GM21529 (cell line): ENCODE data around the gene C2orf92.
A peak's percentile ranks its signal among the peaks of the same experiment; 100 is the strongest.

ENCODE experiments used
- ATAC-seq: cut with Tn5 transposase; IDR thresholded peaks from one replicate; pipeline ENCODE4 v1.9.1; 2021; ENCODE audit not compliant: unreplicated experiment

Gene C2orf92

DNA sequence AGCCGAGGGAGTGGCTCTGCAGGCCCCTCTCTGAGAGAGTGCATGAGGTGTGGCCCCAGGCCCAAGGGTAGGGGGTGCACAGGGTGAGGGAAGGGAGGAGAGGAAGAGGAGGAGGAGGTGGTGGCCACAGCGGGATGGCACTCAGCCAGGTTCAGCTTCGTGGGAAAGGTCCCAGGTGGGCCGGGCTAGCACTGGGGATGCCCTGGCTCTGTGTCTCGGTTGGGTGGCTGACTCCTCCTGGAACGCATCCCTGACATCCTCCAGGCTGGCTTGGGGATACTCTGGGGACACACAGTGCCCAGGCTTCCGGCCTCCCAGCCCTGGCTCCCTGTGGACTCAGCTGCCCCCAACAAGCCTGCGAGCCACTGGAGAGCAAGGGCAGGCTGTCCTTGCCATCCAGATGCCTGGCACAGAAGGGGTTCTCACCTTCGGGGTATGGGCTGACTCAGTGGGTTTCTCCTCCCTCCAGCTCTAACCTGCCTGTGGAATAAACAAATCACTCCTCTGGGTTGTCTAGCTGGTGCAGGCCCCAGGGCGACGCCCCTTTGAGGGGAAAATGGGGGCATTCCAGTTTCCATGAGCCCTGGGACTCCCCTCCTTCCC is 43.3 kb downstream of the C2orf92 start:
- no peak for ATAC-seq

DNA sequence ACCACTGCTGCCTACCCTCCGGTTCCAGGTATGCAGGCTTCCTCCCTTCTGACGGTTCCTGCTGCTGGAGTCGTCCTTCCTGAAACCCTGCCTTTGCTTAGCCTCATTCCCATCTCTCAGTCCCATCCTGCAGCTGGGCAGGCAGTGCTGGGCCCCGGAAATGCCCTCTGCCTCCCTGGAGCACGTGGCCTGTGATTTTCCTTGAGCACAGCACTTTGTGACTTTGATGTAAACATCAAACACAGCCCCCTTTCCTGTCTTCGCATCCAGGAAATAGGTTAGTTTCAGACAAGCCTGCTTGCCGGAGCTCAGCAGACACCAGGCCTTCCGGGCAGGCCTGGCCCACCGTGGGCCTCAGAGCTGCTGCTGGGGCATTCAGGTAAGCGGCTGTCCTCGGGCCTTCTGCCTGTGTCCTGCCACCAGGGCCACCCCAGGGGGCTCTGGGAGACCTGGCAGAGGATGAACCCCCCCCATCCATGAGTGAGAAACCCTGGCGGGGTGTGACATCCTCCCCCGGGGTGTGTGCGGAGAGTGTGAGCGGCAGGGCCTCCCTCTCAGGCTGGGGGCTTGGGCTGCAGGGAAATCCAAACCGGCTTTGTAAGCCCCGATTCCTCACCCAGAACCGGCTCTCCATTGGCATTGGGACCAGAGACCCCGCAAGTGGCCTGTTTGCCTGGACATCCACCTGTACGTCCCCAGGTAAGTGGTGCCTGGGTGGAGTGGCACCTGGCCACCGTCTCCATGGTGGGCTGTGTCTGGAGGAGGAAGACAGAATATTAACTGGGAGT is 44.0 kb downstream of the C2orf92 start, which contains the start of gene ZAP70:
Gene ZAP70 (plus strand): TSS at position 281 of the 788 bp plus-strand sequence. CDS start 10,461 bp downstream, outside the sequence.
- ATAC-seq: no peak

DNA sequence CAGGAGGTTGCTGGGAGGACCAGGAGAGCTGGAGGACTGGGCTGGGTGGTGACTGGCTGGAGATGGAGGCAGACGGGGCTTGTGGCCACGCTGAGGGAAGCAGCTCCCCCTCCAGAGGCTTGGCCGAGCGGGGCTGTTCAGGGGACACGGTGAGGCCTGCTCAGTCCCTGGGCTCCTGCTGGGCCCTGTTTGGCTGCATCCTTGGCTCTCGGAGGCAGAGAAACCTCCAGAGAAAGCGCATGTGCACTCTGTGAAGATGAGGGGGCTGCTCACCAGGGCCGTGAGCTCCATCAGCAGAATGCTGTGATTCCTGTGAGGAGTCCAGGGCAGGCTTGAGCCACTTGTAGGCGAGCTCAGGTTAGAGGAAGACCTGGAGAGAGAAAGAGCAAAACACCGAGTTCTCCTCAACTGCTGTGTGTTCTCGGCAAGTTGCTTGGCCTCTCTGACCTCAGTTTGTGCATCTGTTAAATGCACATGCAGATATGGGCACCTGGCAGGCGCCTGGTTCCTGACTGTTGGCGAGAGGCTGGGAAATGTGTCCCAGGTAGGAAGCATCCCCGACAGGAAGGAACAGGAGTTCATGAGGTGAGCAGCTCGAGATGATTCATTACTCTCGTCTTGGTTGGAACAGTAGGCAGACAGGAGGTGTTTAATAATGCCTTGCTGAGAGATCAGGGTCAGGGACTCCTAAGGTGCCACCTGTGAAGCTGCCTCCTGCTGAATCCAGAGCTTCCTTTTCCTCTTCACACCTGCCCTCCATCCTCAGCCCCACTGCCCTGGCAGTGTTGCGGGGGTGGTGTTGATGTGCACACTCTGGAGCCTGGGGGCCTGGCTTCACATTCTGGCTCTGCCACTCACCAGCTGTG is 44.8 kb downstream of the C2orf92 start:
- ATAC-seq: no peak

DNA sequence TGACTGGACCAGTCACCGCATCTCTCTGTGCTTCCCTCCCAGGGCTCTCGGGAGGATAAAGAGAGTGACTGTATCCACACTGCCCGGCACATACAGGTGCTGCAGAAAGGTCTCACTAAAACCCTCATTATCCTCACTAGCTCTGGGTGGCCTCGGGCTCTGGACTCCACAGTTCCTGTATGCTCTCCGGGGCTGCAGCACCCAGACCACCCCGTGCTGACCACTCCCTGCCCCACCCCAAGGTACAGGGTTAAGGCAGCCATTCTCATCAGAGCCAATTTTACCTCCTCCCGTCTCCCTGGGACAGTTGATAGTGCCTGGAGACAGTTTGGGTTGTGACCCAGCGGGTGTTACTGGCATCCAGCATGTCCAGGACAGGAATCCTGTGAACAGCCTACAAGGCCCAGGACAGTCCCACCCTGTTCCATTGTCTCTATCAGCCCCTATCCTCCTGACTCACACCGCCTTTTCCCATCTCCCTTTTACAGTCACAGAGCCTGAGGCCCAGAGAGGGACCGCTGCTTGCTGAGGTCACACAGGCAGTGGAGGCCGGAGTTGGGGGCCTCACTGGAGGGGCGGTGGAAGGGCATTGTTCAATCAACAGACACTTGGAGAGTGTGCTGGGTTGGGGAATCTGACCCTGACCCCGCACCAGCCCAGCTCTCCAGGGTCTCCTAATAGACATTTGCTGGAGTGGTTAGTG is 45.6 kb downstream of the C2orf92 start:
- no peak for ATAC-seq

DNA sequence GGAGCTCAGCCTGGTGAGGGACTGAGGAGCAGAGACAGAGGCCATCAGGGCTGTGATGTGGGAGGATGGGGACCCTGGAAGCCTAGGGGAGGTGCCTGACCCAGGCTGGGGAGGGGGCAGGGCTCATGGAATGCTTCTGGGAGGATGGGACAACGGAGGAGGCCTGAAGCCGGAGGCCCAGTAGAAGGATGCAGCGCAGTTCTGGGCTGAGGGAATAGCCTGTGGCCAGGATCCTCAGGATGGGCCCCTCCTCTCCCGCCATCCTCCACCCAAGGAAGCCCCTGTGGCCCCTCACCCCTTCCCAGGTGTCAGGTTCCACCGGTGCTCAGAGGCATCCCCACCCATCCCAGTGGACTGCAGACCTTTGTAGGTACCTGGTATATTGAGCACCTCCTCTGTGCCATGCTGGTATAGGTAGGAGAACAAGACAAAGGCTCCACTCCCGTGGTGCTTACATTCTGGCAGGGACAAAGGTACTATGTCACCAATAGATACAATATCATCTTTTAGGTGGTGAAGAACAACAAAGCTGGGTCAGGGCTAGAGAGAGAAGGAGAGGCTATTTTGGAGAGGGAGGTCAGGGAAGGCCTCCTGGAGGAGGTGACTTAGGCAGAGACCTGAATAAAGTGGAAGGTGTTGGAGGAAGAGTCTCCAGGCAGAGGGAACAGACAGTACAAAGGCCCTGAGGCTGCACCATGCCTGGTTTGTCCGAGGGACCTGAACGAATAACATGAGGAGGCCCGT is 46.6 kb downstream of the C2orf92 start:
- ATAC-seq: no peak

DNA sequence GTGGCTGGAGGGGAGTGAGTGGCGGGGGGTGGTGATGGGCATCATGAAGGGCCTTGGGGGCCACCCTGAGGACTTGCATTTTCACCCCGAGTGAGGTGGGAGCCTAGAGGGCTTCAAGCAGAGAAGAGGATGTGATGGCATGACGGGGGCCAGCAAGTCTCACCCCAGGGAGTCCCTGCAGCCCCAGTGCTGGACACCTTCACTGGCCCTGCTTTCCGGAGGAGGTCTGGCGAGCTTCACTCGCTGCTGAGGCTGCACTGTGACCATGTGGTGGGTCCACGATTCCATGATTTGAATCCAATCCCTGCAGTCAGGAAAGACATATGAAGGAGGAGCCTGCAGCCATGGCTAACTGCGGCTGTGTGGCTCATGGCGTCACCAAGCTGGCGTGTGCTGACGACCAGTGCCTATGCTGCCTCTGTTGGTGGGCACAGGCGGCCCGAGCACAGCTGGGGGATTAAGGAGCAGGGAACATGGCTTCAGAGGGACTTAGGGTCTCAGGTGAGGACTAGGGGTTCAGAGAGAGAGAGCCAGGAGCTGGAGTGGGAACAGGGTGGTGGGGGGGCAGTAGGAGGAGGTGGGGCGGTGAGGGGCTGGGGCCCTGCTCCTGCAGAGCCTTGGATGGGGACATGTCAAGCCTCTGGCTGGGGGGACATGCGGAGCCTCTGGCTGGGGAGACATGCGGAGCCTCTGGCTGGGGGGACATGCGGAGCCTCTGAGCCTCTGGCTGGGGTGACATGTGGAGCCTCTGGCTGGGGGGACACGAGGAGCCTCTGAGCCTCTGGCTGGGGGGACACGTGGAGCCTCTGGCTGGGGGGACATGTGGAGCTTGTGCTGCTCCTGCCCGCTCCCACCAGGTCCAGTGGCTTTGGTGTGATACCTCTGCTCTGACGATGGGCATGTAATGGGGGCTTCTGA is 47.4 kb downstream of the C2orf92 start:
- ATAC-seq: no peak

DNA sequence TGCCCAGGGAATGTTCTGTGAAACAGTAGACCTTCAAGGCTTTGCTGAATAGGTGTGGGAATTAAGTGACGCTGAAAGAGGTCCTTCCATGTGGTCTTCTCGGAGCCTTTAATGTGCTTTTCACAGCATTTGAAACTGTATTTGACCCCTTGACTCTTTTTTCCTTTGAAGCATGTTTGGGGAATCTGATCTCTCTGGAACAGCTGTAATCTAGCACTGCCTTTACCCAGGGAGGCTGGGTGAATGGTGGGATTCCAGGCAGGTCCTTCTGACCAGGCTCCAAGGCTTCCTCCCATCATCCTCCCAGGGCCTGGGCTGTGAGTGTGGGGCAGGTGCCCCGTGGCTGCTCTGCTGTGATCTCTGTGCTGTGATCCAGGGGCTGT is 48.1 kb downstream of the C2orf92 start:
- ATAC-seq: no peak

DNA sequence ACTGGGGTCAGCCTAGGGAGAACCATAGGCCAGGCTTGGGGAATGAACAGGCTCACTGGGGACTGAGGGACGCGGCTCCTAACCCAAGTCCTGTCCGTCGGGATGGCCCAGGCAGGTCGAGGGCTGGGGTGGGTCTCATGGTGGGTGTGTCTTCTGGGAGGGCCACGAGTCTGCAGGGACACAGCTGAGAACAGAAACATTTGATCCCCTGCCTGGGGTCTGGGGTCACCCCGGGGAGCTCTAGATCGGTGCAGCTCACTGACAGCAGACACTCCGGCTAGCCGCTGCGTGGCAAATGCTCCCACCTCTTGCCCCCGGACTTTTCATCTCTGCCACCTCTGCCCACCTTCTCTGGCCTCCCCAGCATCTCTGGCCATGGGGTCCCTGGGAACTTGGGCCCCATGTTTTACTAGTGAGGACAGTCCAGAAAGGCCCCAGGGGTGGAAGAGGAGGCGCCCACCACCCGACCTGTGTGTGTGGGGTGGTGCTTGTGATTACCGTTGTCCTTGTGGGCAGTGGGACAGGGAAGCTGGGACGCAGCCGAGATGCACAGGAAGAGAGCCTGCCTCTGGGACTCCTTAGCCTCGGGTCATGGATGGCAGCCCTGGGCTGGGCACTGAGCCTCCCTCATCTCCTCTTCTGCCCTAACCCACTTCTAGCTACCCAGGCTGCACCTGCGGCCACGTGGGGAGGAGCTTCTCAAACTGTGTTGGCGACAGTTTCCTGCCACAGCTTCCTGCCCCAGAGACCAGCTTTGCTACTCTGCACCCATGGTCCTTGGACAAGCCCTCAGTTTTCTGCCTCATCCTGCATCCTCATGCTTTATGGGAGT is 48.8 kb downstream of the C2orf92 start:
- ATAC-seq: peak; percentile 55

DNA sequence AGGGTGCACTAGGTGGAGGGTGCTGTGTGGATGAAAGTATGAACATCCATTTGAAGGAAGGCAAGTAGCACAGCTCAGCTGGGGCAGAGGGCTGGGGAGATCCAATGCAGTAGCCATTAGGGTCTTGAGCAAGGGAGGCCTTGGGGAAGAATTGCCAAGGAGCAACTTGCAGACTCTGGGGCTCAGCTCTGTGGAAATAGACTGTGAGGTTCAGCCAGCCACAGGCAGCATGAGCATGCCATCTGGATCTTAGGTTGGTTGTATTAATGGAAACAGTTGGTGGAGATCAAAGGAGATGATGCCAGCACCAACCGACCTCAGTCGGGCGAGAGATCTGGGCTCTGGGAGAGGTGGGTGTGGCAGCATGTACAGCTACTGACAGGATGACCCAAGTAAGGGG is 49.4 kb downstream of the C2orf92 start:
- no peak for ATAC-seq

DNA sequence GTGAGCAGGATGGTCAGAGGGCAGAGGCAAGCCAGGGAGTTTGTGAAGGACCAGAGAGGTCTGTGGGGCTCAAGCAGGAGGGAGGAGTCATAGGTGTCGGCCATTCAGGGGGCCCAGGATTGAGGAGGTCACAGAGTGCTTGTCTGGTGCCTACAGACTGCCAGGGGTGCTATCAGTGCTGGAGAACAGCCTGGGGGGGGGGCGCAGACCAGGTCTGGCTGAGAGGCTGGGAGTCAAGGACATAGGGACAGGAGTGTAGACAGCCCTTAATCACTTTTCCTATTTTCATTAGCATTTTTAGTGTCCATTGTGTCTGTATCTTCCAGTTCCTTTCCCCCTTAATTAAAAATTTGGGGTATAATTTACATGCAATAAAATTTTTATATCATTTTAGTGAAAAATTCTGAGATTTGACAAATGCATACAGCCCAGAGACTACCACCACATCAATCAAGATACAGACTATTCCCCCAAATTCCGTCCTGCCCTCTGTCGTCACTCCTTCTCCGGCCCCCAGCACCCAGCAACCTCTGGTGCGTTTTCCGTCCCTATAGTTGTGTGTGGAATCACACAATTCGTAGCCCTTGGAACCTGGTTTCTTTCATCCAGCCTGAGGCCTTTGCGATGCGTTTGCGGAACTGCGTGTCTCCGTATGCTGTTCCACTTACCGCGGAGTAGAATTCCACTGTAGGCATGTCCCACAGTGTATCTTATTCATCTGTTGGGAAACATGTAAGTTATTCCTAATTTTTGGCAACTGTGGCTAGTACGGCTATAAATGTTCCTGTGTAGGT is 50.0 kb downstream of the C2orf92 start:
- no peak for ATAC-seq

DNA sequence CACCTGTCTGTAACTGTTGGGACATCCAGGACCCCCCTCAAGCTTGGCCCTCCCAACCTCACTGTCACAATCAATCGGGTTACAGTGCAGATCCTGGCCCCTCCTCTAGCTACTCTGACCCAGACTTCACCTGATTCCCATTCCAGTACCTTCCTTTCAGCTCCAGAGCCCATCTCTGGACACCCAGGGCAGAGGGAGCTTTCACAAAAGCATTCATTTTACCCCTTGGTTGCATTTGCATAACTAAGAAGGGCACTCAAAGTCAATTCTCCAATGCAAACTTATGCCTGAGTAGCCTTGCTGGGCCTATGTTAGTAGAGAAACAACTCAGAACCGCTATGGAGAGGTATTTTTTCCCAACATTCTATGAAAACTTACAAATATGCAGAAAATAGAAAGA is 51.2 kb downstream of the C2orf92 start:
- ATAC-seq: no peak

DNA sequence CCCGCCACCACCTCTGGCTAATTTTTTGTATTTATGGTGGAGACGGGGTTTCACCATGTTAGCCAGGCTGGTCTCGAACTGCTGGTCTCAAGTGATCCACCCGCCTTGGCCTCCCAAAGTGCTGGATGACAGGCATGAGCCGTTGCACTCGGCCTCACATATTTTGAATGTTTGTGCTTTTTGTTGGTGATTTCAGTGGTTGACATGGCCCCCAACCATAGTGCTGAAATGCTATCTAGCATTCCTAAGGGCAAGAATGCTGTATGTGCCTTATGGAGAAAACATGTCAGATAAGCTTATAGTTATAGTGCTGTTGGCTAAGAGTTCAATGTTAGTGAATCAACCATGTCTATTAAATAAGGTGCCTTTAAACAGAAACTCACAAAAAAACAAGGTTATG is 52.7 kb downstream of the C2orf92 start:
- ATAC-seq: no peak

DNA sequence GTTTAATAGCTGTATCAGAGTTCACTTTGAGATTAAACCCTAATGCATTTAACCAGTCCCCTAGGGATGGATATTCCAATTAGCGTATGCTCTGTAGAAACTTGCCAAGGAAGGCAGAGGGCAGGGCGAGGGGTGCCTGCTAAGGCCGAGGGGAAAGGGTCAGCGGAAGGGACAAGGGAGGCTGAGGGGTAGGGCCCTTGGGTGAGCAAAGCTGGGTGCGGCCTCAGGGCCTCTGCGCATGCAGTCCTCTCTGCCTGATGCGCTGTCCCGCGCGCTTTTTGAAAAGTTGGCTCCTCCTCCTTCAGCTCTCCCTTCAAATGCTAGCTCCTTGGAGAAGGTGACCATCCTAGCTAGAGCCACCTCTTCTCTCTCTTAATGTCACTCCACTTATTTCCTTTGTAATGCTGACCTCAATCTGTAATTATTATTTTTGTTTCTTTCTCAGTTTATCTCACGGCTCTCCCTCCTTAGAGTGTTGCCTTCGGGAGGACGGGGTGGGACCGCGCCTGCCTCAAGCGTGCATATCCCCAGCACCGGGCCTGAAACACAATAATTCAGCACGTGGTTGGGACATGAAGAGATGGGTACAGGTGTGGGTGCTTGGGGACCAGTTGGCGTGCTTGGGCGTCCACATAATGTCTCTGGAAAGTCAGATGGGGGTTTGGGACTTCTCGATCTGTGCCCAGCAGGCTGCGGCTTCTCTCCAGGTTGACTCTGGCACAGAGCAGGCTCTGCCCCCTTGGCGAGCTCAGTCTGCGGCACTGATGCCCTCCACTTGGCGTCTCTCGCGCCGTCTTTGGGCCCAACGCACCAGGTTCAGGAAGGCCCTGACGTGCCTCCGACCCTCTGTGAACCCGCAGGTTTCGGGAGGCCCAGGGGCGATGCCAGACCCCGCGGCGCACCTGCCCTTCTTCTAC is 53.9 kb downstream of the C2orf92 start:
- ATAC-seq: no peak

DNA sequence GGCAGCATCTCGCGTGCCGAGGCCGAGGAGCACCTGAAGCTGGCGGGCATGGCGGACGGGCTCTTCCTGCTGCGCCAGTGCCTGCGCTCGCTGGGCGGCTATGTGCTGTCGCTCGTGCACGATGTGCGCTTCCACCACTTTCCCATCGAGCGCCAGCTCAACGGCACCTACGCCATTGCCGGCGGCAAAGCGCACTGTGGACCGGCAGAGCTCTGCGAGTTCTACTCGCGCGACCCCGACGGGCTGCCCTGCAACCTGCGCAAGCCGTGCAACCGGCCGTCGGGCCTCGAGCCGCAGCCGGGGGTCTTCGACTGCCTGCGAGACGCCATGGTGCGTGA is 54.5 kb downstream of the C2orf92 start:
- ATAC-seq: no peak

DNA sequence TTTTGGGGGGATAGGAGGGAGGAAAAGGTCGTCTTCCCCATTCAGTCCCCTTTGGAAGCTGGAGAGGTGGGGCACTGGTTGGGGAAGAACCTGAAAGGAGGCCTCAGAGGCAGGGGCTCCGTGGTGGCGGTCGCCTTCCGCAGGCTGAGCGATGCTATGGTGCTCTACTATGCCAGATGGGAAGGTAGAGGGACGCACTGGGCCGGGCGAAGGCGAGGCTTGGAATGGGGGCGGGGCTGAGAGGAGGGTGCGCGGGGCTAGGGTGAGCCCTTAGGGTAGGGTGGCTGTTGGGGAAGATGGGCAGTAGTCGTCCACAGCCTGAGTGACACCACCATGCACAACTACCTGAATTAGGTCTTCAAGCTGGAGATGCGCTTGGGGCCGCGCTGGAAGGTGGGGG is 55.0 kb downstream of the C2orf92 start:
- ATAC-seq: no peak

DNA sequence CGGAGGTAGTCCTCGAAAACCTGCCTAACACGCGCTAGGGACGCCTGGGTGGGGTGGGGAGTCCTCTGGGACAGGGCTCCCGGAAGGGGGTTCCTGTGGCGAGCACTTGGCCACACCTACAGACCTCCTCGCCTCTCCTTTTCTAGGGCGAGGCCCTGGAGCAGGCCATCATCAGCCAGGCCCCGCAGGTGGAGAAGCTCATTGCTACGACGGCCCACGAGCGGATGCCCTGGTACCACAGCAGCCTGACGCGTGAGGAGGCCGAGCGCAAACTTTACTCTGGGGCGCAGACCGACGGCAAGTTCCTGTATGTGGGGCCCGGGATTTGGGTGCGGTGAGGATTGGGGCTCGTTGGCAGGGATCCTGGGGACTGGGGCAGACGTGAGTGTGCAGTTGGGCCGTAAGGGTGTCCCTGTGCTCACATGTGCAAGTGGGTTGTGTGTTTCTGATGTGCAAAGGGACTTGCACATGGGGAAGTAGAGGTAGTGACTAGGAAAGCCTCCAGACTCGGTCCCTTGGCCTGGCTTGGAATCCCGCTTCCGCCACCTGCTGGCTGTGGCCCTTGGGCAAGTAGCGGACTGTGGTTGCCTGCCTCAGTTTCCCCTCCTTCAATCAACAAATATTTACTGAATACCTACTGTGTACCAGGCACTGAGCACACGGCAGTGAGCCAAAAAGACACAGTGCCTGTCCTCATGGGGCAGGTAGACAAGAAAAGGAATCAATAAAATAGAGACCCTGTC is 55.6 kb downstream of the C2orf92 start:
- ATAC-seq: no peak
